ENCODE measurements around the gene GLI1. TPM values are rescaled to one million over a fixed set of nuclear protein-coding genes. Genes with fewer than 3 reads are reported as not detected.

GLI1 gene
- polyA plus RNA-seq, 2 of the 4 experiments (the other 2 are of a cell fraction), result 13.1 to 27.3 TPM

DNA sequence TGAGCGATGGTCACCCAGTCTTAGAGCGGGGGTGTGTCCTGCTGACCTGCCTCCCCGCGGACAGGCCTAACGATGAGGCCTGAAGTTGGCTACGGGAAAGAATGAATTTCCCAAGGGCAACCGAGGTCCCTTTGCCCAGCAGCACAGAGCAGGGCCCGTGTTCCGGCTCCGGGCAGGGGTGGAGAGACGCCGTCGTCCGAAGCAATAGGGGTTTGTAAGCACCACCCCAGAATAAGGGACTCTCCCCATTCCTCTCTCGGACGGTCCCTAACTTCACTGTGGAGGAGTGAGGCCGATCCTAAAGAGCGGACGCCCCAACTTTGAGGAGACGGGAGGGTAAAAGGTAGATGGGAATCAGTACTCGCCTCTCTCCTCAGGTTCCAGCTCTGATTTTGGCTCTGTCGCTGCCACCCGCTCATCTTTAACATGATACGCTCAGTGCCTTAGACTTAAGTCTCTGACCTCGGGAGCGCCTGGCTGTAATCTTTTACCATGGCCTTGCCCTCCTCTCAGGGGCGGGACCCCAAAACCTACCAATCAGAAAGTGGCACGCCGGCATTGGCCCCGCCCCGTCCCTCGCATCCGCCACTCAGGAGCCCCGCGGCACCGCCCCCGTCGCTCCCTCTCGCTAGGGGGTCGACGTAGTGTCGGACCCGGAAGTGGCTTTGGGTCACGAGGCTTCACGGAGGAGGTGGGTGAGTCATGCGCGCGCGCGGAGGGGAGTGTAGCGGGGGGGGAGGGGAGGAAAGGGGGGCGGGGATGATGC, 60.7 kb downstream of the GLI1 start, which contains the start of gene DDIT3 (continued):
- TF ChIP-seq RARB (CRISPR knock-in tag; IDR thresholded peaks at IDR 0.05), result no peak
- TF ChIP-seq E2F6 (IDR thresholded peaks at IDR 0.05; ENCODE audit: borderline replicate concordance, low read depth), result no peak
- TF ChIP-seq MAFK (IDR thresholded peaks at IDR 0.05; ENCODE audit: partially characterized antibody), result no peak
- TF ChIP-seq NPAS2 (CRISPR knock-in tag; IDR thresholded peaks at IDR 0.05; ENCODE audit: borderline replicate concordance), result no peak
- TF ChIP-seq FOSB (CRISPR knock-in tag; IDR thresholded peaks at IDR 0.05), result peak; percentile 10; the same call in 1 of the 2 replicates
- TF ChIP-seq GATA3 (IDR thresholded peaks at IDR 0.05; ENCODE audit: borderline replicate concordance), result 0 out of 2 replicates have a peak, but pooled peaks have one; percentile 49
- TF ChIP-seq MYC (IDR thresholded peaks at IDR 0.05; ENCODE audit: borderline replicate concordance, low read length), result no peak; the same call in 1 of the 2 replicates
- no peak for TF ChIP-seq KDM5A (IDR thresholded peaks at IDR 0.05)
- TF ChIP-seq ZFP36 (IDR thresholded peaks at IDR 0.05; ENCODE audit: borderline replicate concordance, partially characterized antibody), result no peak
- peak; percentile 99 for TF ChIP-seq POLR2A (IDR thresholded peaks at IDR 0.05; ENCODE audit: low read length)
- TF ChIP-seq JUNB (IDR thresholded peaks at IDR 0.05), result peak; percentile 60; the same call in 1 of the 2 replicates
- no peak for TF ChIP-seq ZC3H11A (IDR thresholded peaks at IDR 0.05)
- peak; percentile 63 to 92; a peak in 3 of 5 replicates for TF ChIP-seq EP300 (IDR thresholded peaks at IDR 0.05)

DNA sequence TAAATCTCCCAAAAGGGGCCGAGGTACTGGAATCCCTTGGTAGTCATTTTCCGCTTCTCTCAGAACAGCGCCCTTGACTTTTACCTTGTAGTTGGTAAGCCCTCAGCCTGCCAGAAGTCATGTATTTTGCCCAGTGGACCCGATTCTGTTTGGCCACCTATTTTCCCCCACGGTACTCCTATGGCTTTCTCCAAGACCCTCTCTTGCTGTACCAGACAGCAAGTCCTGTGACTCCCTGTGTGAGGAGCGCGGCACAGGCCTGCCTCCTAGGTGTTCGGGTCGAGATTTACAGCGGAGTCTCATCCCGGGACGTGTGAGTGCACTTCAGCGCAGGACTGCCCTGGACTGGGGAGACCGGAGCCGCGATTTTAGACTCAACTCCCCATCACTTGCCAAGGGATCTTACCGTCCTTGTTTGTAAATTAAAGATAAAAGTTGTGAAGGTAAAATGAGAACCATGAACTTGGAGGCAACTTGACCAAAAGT, 62.0 kb downstream of the GLI1 start:
- Histone ChIP-seq H3K9me3 (no peaks in the 10 kb centered on the region), H3K4me2 (peak overlapping the region; percentile 85), H3K4me1 (peaks cover 61% of the 10 kb centered on the region), H3K27ac (peak overlapping the region; percentile 95 to 98), H3K4me3 (peak overlapping the region; percentile 70)
- POLR2A ChIA-PET, result no interaction called here
- whole genome bisulfite sequencing (ENCODE audit: missing lambda C conversion rate), result 68% methylated on average over 17 of the region's 17 CpGs
- FAIRE-seq (no peak), ATAC-seq (no peak), DNase-seq (ENCODE audit: low read depth in 1 of 2, low spot score in 1 of 2) (peak in 1 of 2 experiments; percentile 70)
- TF ChIP-seq TP53 (CRISPR knock-in tag; IDR thresholded peaks at IDR 0.05) (no peak), NPAS2 (CRISPR knock-in tag; IDR thresholded peaks at IDR 0.05; ENCODE audit: borderline replicate concordance) (no peak), ATOH8 (CRISPR knock-in tag; IDR thresholded peaks at IDR 0.05; ENCODE audit: low read depth) (no peak), CBX2 (IDR thresholded peaks at IDR 0.05; ENCODE audit: borderline replicate concordance, low read depth) (no peak), MAZ (IDR thresholded peaks at IDR 0.05; ENCODE audit: borderline replicate concordance, low read depth, low read length) (no peak), PBX3 (IDR thresholded peaks at IDR 0.05) (no peak), HEYL (CRISPR knock-in tag; IDR thresholded peaks at IDR 0.05) (no peak), JUNB (IDR thresholded peaks at IDR 0.05) (no peak), BCL3 (IDR thresholded peaks at IDR 0.05) (no peak), ZNF302 (CRISPR knock-in tag; IDR thresholded peaks at IDR 0.05) (no peak), EP300 (IDR thresholded peaks at IDR 0.05) (no peak), HOXA7 (CRISPR knock-in tag; IDR thresholded peaks at IDR 0.05) (no peak), KDM5A (IDR thresholded peaks at IDR 0.05) (no peak), ESRRA (IDR thresholded peaks at IDR 0.05; ENCODE audit: borderline replicate concordance, low read length) (no peak)
- TF ChIP-seq, protein P1, sequence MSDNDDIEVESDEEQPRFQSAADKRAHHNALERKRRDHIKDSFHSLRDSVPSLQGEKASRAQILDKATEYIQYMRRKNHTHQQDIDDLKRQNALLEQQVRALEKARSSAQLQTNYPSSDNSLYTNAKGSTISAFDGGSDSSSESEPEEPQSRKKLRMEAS (IDR thresholded peaks at IDR 0.05), result no peak
- CTCF ChIA-PET, result interaction anchor here (2.1 kb wide), 1 partner anchor 25 kb away, joined by 5 read pairs; the partner anchor contains the start of gene DCTN2

Small RNA genes within 50 kb of the gene (small RNA-seq; reads per million reads assigned to genes)
- gene MIR616 (0 to 1.3 (median 0) reads per million in 6 experiments), gene RNU6-879P (0 reads per million in 6 experiments)

Other genes with a start within 250 kb of the GLI1 start
- gene NXPH4, start 243.0 kb upstream of the GLI1 start, polyA plus RNA-seq (2011; rRNA removed), result 0.52 and 0.69 TPM in 2 replicates
- 3.3 to 4.5 TPM (median 3.5 TPM) in 3 replicates for gene NXPH4, start 243.0 kb upstream of the GLI1 start, polyA plus RNA-seq (2017; fragmentation: RNase III; extraction: RNeasy Plus Mini Kit Qiagen cat#74134 plus additional on column Dnase treatment)
- gene SHMT2, start 230.1 kb upstream of the GLI1 start, polyA plus RNA-seq (2011; rRNA removed), result 110 and 113 TPM in 2 replicates
- 150 to 166 TPM (median 156 TPM) in 3 replicates for gene SHMT2, start 230.1 kb upstream of the GLI1 start, polyA plus RNA-seq (2017; fragmentation: RNase III; extraction: RNeasy Plus Mini Kit Qiagen cat#74134 plus additional on column Dnase treatment)
- 0.40 and 0.62 TPM in 2 replicates for gene STAC3, start 208.6 kb upstream of the GLI1 start, polyA plus RNA-seq (2011; rRNA removed)
- 0.43 to 0.59 TPM (median 0.54 TPM) in 3 replicates for gene STAC3, start 208.6 kb upstream of the GLI1 start, polyA plus RNA-seq (2017; fragmentation: RNase III; extraction: RNeasy Plus Mini Kit Qiagen cat#74134 plus additional on column Dnase treatment)
- gene R3HDM2, start 28.7 kb upstream of the GLI1 start, polyA plus RNA-seq (2011; rRNA removed), result 28.8 and 30.6 TPM in 2 replicates
- gene R3HDM2, start 28.7 kb upstream of the GLI1 start, polyA plus RNA-seq (2017; fragmentation: RNase III; extraction: RNeasy Plus Mini Kit Qiagen cat#74134 plus additional on column Dnase treatment), result 14.0 to 14.7 TPM (median 14.4 TPM) in 3 replicates
- 0.07 and 0.08 TPM in 2 replicates for gene INHBC, start 25.0 kb upstream of the GLI1 start, polyA plus RNA-seq (2011; rRNA removed)
- gene INHBC, start 25.0 kb upstream of the GLI1 start, polyA plus RNA-seq (2017; fragmentation: RNase III; extraction: RNeasy Plus Mini Kit Qiagen cat#74134 plus additional on column Dnase treatment), result not detected in 3 replicates
- gene INHBE, start 4.5 kb upstream of the GLI1 start, polyA plus RNA-seq (2011; rRNA removed), result 2.4 and 2.9 TPM in 2 replicates
- gene INHBE, start 4.5 kb upstream of the GLI1 start, polyA plus RNA-seq (2017; fragmentation: RNase III; extraction: RNeasy Plus Mini Kit Qiagen cat#74134 plus additional on column Dnase treatment), result 0.50 to 0.74 TPM (median 0.67 TPM) in 3 replicates
- gene ARHGAP9, start 20.1 kb downstream of the GLI1 start, polyA plus RNA-seq (2011; rRNA removed), result 0.25 and 0.50 TPM in 2 replicates
- 0.20 to 0.29 TPM in 2 of 3 replicates, not detected in the other for gene ARHGAP9, start 20.1 kb downstream of the GLI1 start, polyA plus RNA-seq (2017; fragmentation: RNase III; extraction: RNeasy Plus Mini Kit Qiagen cat#74134 plus additional on column Dnase treatment)
- gene MARS1, start 28.3 kb downstream of the GLI1 start, polyA plus RNA-seq (2011; rRNA removed), result 372 and 406 TPM in 2 replicates
- gene MARS1, start 28.3 kb downstream of the GLI1 start, polyA plus RNA-seq (2017; fragmentation: RNase III; extraction: RNeasy Plus Mini Kit Qiagen cat#74134 plus additional on column Dnase treatment), result 209 to 230 TPM (median 227 TPM) in 3 replicates
- gene DDIT3, start 60.7 kb downstream of the GLI1 start, polyA plus RNA-seq (2011; rRNA removed), result 73.1 and 93.0 TPM in 2 replicates
- 11.5 to 16.0 TPM (median 13.5 TPM) in 3 replicates for gene DDIT3, start 60.7 kb downstream of the GLI1 start, polyA plus RNA-seq (2017; fragmentation: RNase III; extraction: RNeasy Plus Mini Kit Qiagen cat#74134 plus additional on column Dnase treatment)
- gene MBD6, start 63.0 kb downstream of the GLI1 start, polyA plus RNA-seq (2011; rRNA removed), result 4.6 and 7.3 TPM in 2 replicates
- 18.7 to 25.3 TPM (median 24.2 TPM) in 3 replicates for gene MBD6, start 63.0 kb downstream of the GLI1 start, polyA plus RNA-seq (2017; fragmentation: RNase III; extraction: RNeasy Plus Mini Kit Qiagen cat#74134 plus additional on column Dnase treatment)
- gene DCTN2, start 87.4 kb downstream of the GLI1 start, polyA plus RNA-seq (2011; rRNA removed), result 140 and 169 TPM in 2 replicates
- gene DCTN2, start 87.4 kb downstream of the GLI1 start, polyA plus RNA-seq (2017; fragmentation: RNase III; extraction: RNeasy Plus Mini Kit Qiagen cat#74134 plus additional on column Dnase treatment), result 203 to 211 TPM (median 211 TPM) in 3 replicates
- gene KIF5A, start 90.3 kb downstream of the GLI1 start, polyA plus RNA-seq (2011; rRNA removed), result 0.89 and 0.90 TPM in 2 replicates
- gene KIF5A, start 90.3 kb downstream of the GLI1 start, polyA plus RNA-seq (2017; fragmentation: RNase III; extraction: RNeasy Plus Mini Kit Qiagen cat#74134 plus additional on column Dnase treatment), result 0.45 to 0.61 TPM (median 0.55 TPM) in 3 replicates
- 60.9 and 62.9 TPM in 2 replicates for gene PIP4K2C, start 131.4 kb downstream of the GLI1 start, polyA plus RNA-seq (2011; rRNA removed)
- gene PIP4K2C, start 131.4 kb downstream of the GLI1 start, polyA plus RNA-seq (2017; fragmentation: RNase III; extraction: RNeasy Plus Mini Kit Qiagen cat#74134 plus additional on column Dnase treatment), result 30.5 to 35.7 TPM (median 35.3 TPM) in 3 replicates
- 21.7 and 29.6 TPM in 2 replicates for gene DTX3, start 145.0 kb downstream of the GLI1 start, polyA plus RNA-seq (2011; rRNA removed)
- gene DTX3, start 145.0 kb downstream of the GLI1 start, polyA plus RNA-seq (2017; fragmentation: RNase III; extraction: RNeasy Plus Mini Kit Qiagen cat#74134 plus additional on column Dnase treatment), result 18.1 to 26.2 TPM (median 24.7 TPM) in 3 replicates
- 9.3 and 9.9 TPM in 2 replicates for gene ARHGEF25, start 151.7 kb downstream of the GLI1 start, polyA plus RNA-seq (2011; rRNA removed)
- gene ARHGEF25, start 151.7 kb downstream of the GLI1 start, polyA plus RNA-seq (2017; fragmentation: RNase III; extraction: RNeasy Plus Mini Kit Qiagen cat#74134 plus additional on column Dnase treatment), result 8.0 to 13.8 TPM (median 11.9 TPM) in 3 replicates
- gene B4GALNT1, start 173.4 kb downstream of the GLI1 start, polyA plus RNA-seq (2011; rRNA removed), result 25.7 and 27.0 TPM in 2 replicates
- 33.2 to 35.1 TPM (median 33.4 TPM) in 3 replicates for gene B4GALNT1, start 173.4 kb downstream of the GLI1 start, polyA plus RNA-seq (2017; fragmentation: RNase III; extraction: RNeasy Plus Mini Kit Qiagen cat#74134 plus additional on column Dnase treatment)
- 183 and 208 TPM in 2 replicates for gene OS9, start 234.3 kb downstream of the GLI1 start, polyA plus RNA-seq (2011; rRNA removed)
- gene OS9, start 234.3 kb downstream of the GLI1 start, polyA plus RNA-seq (2017; fragmentation: RNase III; extraction: RNeasy Plus Mini Kit Qiagen cat#74134 plus additional on column Dnase treatment), result 115 to 128 TPM (median 128 TPM) in 3 replicates